GM18526 (cell line): ENCODE data around the gene P2RY1.

ENCODE experiments used
- POLR2A ChIP-seq: IDR thresholded peaks from 3 replicates; pipeline ENCODE4 v1.6.1; 2011; ENCODE audit not compliant: insufficient read length; ENCODE audit errors: extremely low read depth

Gene P2RY1

DNA sequence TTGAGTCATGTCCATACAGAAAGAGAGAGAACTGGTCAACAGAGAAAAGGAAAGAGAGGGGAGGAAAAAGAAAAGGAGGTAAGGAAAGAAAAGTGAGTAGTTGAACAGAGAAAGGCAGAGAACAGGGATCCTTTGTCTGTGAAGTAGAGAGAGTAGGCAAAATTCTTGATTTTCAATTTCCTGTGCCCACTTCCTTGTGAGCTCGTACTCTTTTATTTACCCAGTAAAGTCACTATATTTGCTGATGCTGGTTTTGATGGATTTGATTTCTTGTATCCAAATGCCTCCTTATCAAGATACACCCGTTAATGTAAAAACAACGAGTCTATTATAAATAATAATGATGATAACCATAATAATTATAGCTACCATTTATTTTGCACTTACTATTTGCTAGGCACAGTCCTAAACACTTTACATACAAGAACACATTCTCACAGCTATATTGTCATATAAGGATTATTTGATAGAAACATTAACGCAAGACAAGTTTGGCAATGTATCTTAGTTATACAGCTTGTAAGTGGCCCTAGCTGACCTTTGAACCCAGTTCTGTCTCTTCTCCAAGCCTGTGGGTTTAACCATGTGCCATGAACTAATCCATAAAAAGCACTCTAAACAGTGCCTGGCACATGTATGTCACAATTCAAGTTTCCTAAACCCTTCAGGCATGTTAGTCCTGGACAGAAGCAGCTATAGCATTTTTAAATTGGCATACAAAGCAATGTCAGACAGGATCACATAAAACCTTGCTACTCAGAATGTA is 6.7 kb upstream of the P2RY1 start:
- no peak for TF ChIP-seq POLR2A

DNA sequence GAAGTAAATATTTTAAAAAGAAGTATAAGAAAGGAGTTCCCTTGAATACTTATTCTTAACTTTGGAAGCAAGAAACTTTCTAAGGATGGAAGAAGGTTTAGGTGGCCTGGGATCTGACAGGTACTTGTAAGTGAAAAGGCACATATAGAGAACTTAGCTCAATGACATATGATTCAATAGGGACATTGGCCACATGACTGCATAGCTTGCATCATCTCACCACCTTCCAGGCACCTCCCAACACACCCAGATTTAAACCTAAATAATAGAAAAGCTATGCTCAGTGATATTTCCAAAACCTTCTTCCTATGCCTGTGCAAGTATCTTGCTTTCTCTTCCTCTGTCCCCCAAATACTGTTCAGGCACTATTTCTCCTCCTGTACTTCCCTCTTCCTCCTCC is 4.7 kb upstream of the P2RY1 start:
- TF ChIP-seq POLR2A: no peak

DNA sequence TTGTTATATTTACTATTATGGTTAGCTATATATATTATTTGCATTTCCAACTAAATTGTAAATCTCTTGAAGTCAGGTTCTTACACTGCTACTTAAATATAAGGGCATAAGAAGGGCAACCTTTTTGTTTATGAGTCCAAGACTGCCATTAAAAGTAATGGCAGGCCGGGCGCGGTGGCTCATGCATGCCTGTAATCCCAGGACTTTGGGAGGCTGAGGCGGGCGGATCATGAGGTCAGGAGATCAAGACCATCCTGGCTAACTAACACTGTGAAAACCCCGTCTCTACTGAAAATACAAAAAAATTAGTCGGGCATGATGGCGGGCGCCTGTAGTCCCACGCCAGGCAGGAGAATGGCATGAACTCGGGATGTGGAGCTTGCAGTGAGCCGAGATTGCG is 2.9 kb upstream of the P2RY1 start:
- TF ChIP-seq POLR2A: no peak

DNA sequence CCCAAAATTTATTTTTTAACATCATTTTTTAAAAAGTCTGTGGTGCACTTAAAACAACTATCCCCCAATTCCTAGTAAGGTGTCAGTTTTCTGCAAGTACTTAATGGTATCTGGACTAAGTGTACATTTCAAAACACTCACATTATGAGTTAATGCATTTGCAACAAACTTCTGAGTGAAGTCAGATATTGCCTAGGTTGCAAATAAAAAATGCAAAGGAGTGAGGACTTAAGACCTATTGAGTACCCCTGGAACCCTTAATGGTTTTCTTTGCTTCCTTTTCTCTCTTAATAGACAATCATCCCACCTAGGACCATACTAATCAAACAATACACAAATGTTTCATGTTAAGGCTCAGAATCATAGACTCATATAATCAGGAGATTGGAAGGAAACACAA is 1.8 kb upstream of the P2RY1 start:
- TF ChIP-seq POLR2A: no peak

DNA sequence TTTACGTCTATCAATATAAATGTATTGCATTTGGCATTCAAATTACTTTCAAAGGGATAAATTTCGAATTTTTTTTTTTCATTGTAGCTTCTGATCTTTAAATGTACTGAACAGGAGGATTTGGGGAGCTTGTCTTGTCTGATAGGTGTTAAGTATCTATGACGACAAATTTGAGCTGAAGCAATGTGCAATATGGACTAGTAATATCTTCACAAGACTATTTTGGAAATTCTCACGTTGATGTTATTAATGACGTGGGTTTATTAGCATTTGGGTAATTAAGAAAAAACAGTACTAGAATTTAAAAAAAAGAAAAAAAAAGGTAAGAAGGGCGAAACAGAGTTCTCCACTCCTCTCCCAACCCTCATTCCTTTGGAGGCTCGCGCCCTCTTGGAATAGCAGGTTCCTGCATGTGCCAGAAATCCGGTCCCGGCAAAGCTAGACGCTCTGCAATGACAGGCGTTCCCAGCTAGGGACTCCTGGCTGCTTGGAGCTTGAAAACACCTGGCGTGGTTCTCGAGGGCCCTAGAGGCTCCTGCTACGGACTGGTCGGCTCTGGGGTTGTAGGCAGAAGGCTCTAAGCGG is 648 bp upstream of the P2RY1 start:
- TF ChIP-seq POLR2A: no peak

DNA sequence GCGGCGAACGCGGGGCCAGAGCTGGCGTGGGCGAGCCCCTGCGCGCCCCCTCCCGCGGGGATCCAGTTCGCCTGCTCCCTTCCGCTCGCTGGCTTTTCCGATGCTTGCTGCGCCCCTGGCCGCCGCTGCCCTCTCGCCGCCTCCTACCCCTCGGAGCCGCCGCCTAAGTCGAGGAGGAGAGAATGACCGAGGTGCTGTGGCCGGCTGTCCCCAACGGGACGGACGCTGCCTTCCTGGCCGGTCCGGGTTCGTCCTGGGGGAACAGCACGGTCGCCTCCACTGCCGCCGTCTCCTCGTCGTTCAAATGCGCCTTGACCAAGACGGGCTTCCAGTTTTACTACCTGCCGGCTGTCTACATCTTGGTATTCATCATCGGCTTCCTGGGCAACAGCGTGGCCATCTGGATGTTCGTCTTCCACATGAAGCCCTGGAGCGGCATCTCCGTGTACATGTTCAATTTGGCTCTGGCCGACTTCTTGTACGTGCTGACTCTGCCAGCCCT is 721 bp downstream of the P2RY1 start:
- TF ChIP-seq POLR2A: no peak

DNA sequence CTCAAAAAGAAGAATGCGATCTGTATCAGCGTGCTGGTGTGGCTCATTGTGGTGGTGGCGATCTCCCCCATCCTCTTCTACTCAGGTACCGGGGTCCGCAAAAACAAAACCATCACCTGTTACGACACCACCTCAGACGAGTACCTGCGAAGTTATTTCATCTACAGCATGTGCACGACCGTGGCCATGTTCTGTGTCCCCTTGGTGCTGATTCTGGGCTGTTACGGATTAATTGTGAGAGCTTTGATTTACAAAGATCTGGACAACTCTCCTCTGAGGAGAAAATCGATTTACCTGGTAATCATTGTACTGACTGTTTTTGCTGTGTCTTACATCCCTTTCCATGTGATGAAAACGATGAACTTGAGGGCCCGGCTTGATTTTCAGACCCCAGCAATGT is 1.3 kb downstream of the P2RY1 start:
- no peak for TF ChIP-seq POLR2A

DNA sequence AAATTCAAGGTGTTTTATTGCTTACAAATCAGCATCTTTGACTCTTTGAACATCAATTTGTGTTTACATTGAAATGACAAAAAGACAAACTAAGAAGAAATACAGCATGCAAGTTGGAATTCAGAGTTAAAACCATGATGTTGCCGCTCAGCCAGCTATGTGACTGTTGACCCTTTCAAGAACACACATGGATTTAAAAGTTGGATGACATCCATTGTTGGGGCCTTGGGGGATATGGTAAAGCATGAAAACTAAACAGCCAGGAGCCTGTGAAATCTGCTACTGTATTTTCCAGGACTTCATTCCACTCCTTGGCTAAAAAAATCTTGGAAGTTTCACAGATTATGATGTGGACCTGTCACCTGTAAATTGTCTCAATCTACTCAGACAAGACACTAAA is 4.6 kb downstream of the P2RY1 start:
- TF ChIP-seq POLR2A: no peak

DNA sequence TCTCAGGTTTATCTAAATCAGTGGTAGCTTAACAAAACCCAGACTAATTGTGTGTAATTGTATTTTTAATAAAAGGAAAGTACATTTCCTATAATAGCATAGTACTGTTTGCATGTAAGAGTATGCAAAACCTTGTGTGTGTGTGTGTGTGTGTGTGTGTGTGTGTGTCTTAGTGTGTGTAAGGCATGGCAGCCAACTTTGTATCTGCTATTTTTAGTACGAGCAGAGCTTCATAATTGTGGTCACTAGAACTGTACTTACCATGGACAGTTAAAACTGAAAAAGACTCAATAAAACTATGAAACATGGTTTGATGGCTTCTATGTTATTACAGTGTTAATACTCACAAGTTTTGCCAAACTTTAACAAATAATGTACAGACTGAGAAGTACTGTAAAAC is 6.2 kb downstream of the P2RY1 start:
- TF ChIP-seq POLR2A: no peak

DNA sequence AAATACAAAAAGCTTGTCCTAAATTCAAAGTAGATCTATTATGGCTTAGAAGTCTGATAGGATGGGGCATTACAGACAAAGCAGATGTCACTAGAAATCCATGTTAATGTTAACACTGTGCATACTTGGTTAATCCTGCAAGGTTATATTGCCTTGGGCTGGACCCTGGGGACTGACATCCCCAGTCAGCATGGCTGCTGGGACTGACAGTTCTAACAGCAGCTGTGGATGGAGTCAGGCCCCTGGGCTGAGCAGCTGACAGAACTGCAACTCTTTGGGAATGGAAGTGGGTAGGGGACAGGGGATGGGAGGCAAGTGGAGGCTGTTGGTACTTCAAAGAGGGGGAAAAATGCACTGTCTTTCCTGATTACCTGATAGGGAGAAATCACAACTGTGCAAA is 7.5 kb downstream of the P2RY1 start:
- TF ChIP-seq POLR2A: no peak

DNA sequence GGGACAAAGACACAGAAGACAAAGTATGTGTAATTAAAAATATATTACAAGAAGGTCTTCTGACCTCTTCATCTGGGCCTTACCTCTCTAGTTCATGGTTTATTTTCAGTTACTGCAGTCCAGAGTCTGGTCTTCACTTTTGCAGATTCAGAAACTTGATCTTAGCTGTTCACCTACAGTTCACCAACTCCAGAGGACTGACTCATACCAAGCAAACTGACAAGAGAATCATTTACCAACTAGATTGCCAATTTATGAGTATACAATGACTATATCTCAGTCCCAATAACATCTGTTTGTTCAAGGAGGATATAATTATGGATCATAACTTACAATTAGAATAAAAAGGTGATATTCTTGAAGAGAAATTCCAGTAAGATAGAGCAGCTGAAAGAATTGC is 9.0 kb downstream of the P2RY1 start:
- TF ChIP-seq POLR2A: no peak

DNA sequence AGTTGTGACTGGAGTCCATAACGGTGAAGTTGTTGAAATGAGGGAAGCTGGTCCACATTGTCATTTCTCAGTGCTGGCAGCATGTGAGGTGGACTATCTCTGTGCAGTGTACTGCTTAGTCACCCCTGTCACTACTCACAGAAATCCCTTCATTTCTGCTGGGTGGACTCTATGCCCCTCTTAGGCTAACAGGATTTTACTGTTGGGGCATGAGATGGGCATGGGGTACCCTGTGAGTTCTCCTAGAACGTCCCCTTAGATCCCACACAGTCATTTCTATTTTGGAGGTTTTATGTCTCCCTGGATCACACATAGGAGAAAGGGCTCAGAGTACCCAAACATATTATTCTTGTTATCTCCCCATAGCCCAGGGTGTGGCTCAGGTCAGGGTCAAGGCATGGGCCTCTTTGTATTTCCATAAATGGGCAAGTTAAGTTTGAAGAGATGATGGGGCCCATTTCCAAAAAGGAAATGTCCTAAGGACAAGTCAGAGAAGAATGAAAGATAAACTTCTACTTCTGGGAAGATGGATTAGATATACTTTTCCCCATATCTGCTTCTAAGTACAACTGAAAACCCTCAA is 15.2 kb downstream of the P2RY1 start:
- no peak for TF ChIP-seq POLR2A

DNA sequence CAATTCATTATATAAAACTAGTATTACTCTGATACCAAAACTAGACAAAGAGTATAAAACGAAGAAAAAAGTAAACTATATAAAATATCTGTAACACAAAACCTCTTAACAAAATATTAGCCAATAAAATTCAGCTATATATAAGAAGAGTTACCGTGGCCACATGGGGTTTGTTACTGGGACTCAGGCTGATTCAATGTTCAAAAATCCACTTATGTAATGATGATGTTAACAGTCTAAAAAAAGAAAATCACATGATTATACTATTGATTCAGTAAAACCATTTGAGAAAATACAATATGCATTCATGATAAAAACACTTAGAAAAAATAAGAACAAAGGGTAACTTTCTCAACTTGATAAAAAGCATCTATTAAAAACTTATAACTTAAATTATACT is 18.3 kb downstream of the P2RY1 start:
- TF ChIP-seq POLR2A: no peak

DNA sequence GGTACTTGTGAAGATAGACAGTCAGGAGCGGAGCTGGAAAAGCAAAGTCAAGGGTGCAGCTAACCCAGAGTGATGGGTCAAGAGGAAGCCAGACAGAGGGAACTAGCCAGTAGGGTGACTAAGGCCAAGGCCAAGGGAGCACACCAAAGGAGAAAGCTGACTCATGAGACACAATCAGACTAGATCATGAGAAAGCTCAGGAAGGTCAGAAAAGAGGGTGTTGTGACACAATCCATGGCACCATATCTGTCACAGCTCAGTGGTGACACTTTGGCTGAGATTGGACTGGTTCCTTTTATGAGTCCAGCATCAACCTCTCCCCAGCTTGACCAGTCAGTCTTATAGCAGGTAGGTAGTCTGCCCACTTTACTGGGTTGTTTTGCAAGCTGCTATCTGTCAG is 22.2 kb downstream of the P2RY1 start:
- no peak for TF ChIP-seq POLR2A

DNA sequence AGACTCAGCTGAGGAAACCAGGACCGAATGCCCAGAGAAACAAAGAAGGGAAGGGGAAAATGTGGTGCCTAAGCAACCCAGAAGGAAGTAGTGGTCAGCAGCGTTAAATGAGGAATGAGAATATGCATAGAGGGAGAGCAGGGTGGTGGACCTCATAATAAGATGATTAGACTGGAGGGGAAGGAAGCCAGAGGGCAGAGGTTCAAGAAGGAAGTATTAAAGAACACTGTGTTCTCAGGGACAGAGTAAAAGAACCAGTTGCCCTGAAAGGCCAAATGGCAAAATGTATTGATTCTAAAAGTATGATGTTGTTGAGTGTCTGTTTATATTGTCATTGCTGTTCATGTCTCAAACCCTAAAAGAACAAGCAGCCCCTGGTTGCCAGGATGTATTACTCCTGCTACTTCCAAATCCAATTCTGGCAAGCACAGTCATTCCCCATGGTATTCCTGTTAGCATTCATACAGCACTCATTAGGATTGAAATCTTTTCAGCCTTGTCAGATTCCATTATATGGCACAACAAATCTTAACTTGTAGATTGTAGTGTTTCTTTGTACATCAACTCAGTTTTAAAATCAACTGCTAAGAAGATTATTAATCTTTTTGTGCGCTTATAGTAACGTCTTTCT is 23.4 kb downstream of the P2RY1 start:
- no peak for TF ChIP-seq POLR2A

DNA sequence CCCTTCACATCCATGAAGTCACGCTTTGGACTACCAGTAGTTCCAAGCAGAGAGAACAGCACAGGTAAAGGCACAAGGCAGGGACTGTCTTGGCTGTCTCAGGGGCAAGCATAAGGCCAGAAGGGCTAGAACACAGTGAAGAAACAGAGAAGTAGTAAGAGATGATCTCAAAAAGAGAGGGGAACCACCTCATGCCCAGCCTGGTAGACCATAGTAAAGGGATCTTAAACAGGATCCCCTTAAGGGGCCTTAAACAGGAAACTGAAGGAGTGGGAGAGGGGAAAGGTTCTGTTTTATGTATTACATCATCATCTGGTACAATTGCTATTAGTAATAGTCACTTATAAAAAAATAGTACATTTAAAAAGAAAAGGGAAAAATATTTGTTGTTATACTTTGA is 25.8 kb downstream of the P2RY1 start:
- TF ChIP-seq POLR2A: no peak
